Measurements from ENCODE around the gene PIK3R6. TPM values are rescaled to one million over a fixed set of nuclear protein-coding genes. Genes with fewer than 3 reads are reported as not detected.

The PIK3R6 gene
- total RNA-seq, 1 donor: not detected

DNA sequence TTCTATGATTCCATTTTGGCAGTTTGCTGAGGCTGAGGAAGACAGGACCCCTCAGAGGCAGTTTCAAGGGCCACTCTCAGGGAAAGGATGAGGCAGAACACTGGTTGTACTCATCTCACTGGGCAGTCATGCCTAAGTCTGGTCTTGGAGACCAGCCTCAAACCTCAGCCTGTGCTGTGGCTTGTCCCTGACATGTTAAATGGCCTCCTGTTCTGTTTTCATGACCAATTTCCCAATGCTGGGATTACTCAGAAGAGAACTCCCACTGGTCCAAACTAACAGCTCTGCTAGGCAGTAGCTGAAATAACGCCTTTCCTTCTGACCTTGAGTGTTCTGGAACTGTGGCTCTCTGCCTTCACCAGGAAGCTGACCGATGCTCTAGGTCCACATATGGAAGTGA lies 100.7 kb downstream of the PIK3R6 start:
- H3K4me3 ChIP-seq (ENCODE audit: low read depth, low read length): no peak overlapping the region
- TF ChIP-seq, protein P1, sequence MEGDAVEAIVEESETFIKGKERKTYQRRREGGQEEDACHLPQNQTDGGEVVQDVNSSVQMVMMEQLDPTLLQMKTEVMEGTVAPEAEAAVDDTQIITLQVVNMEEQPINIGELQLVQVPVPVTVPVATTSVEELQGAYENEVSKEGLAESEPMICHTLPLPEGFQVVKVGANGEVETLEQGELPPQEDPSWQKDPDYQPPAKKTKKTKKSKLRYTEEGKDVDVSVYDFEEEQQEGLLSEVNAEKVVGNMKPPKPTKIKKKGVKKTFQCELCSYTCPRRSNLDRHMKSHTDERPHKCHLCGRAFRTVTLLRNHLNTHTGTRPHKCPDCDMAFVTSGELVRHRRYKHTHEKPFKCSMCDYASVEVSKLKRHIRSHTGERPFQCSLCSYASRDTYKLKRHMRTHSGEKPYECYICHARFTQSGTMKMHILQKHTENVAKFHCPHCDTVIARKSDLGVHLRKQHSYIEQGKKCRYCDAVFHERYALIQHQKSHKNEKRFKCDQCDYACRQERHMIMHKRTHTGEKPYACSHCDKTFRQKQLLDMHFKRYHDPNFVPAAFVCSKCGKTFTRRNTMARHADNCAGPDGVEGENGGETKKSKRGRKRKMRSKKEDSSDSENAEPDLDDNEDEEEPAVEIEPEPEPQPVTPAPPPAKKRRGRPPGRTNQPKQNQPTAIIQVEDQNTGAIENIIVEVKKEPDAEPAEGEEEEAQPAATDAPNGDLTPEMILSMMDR (IDR thresholded peaks at IDR 0.05; ENCODE audit: insufficient read depth, low read length): no peak
- DNase-seq (ENCODE audit: low read depth): no peak

DNA sequence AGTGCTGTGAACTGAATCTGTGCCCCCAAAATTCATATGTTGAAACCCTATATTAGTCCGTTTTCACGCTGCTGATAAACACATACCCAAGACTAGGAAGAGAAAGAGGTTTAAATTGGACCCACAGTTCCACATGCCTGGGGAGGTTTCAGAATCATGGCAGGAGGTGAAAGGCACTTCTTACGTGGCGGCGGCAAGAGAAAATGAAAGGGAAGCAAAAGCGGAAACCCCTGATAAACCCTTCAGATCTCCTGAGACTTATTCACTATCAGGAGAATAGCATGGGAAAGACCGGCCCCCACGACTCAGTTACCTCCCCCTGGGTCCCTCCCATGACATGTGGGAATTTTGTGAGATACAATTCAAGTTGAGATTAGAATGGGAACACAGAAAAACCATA lies 105.5 kb downstream of the PIK3R6 start:
- no peak overlapping the region for H3K4me3 ChIP-seq (ENCODE audit: low read depth, low read length)
- DNase-seq (ENCODE audit: low read depth): no peak
- TF ChIP-seq, protein P1 (IDR thresholded peaks at IDR 0.05; ENCODE audit: insufficient read depth, low read length): no peak

DNA sequence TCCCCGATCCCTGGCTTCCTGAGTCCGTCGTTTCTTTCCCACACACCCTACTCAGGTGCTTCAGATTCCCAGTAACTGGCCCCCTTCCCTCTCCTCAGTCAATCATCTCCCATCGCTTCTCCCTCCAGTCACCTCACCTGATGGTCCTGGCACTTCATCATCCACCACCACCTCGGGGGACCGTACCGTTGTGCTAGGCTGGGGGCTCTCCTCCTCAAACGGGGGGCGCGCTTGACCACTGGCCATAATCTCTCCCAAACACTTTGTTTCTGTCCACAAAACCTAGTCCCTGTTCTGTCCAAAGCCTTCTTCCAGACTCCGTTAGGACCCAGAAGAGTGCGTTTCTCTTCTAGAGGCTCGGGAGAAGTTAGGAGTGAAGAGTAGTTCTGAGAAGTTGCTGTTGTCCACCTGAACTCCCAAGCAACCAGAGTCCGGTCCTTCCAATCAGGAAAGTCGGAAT lies 109.3 kb downstream of the PIK3R6 start, which contains the start of gene SPDYE4:
SPDYE4 (minus strand) TSS at position 410 of the 460 bp plus-strand sequence; CDS start at position 246, 164 bp downstream.
- H3K4me3 ChIP-seq (ENCODE audit: low read depth, low read length): no peak within 1 kb of the TSS
- TF ChIP-seq, protein P1 (IDR thresholded peaks at IDR 0.05; ENCODE audit: insufficient read depth, low read length): no peak
- DNase-seq (ENCODE audit: low read depth): no peak

DNA sequence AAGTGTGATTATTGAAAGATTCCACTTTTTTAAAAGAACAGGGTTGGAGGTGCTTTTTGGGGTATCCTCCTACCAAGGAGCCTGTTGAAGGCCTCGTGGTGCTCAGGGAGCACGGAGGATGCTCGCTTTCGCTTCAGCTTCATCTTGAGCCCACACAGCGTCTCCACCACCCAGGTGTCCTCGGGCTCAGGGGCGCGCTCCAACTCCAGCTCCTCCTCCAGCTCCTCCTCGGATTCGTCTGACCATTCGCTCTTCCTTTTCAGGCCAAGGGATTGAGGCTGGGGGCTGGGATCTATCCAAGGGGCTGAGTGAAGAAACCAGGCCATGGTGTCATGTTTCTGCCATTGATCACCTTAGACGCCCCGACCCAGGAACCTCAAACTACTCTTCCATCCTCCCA lies 110.3 kb downstream of the PIK3R6 start:
- no peak for DNase-seq (ENCODE audit: low read depth)
- TF ChIP-seq, protein P1 (IDR thresholded peaks at IDR 0.05; ENCODE audit: insufficient read depth, low read length): no peak
- no peak overlapping the region for H3K4me3 ChIP-seq (ENCODE audit: low read depth, low read length)

DNA sequence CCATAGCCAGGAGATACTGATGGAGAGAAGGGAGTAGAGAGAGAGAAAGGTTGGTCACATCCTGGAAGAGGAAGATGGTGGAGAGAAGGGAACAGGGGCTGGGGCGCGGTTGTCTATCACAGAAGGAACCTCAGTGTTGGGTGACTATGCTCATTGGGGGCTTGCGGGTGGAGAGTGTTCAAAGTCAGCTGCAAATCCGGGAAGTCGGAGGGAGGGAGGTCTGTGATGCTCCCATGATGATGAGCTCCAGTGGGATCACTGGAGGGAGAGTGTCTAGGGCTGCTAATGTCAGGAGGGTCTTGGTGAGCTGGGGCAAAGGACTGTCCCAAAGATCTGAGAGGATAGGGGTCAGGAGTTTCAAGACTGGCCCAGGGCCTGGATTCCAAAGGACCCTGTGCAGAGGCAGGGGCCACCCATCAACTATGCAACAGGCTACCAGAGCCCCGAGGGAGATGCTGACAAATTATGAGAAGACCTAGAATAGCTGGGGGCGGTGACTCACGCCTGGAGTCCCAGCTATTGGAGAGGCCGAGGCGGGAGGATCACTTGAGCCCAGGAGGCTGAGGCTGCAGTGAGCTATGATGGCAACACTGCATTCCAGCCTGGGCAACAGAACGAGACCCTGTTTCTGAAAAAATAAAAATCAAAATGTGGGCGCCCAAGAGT lies 111.8 kb downstream of the PIK3R6 start:
- no peak for DNase-seq (ENCODE audit: low read depth)
- TF ChIP-seq, protein P1 (IDR thresholded peaks at IDR 0.05; ENCODE audit: insufficient read depth, low read length): no peak
- H3K4me3 ChIP-seq (ENCODE audit: low read depth, low read length): no peak overlapping the region

DNA sequence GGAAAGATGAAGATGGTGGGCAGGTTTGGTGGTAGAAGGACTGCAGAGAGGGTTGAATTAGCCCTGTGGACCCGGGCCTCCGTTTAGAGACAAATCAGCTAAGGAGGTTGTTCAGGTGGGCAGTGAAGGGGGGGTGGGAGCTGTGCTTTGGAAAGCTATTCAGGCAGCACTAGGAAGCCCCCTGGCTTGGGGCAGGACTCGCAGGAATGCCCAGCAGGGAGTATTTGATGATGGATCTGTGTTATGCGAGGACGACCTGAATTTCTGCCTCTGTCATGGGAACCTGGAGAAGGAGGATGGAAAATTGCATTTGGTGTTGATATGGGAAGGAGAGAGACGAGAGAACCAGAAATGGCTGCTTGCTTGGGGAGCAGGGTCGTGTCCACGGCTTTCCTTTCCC lies 112.6 kb downstream of the PIK3R6 start:
- DNase-seq (ENCODE audit: low read depth): no peak
- TF ChIP-seq, protein P1 (IDR thresholded peaks at IDR 0.05; ENCODE audit: insufficient read depth, low read length): no peak
- H3K4me3 ChIP-seq (ENCODE audit: low read depth, low read length): no peak overlapping the region
